A549 (cell line): ENCODE measurements around the gene IMPA2. TPM values are rescaled to one million over a fixed set of nuclear protein-coding genes. Genes with fewer than 3 reads are reported as not detected.

Experiments
- ATAC-seq, 2 experiments: fragments of 200-7000 bp in 1 of 2; fragments of >200 bp in 1 of 2; cut with Nextera tagmentation in 1 of 2; cut with Tn5 transposase in 1 of 2; 3 replicates each; pipeline versions ENCODE4 v1.8.0 to v1.9.1; 2018 to 2020; ENCODE audit warnings: mild to moderate bottlenecking in 1 of 2, moderate library complexity in 1 of 2
- CTCF ChIA-PET: fragments of 300-600 bp; sonication (Branson Sonifier 250); formaldehyde crosslinking; extraction: SDS; loops from one replicate; lab custom pipeline; 2021; ENCODE audit warnings: antibody characterized with exemption, inconsistent platforms; lab: Yijun Ruan, JAX
- POLR2A ChIA-PET: fragments of 350-600 bp; formaldehyde crosslinking; extraction: SDS; loops from one replicate; lab custom pipeline; 2021; ENCODE audit warnings: antibody characterized with exemption, inconsistent platforms; lab: Yijun Ruan, JAX
- DNase-seq, 2 experiments: peaks; one replicate each; pipeline versions ENCODE4 v3.0.0 to v3.0.0-alpha.2; 2011 to 2016; ENCODE audit warnings: low read depth in 1 of 2, low spot score in 1 of 2
- FAIRE-seq: peaks from 2 replicates; lab custom pipeline; 2011; peaks lifted over from hg19 to GRCh38; lab: Jason Lieb, UNC
- H3K27ac ChIP-seq, 2 experiments: fragments of >200 bp; sonication (Bioruptor Twin); formaldehyde crosslinking; 3 replicates each; pipeline ENCODE4 v1.5.1; 2016 to 2017
- H3K4me1 ChIP-seq: fragments of >200 bp; sonication (Bioruptor Twin); formaldehyde crosslinking; 3 replicates; pipeline ENCODE4 v1.6.1; 2016
- H3K4me2 ChIP-seq: fragments of >200 bp; sonication (Bioruptor Twin); formaldehyde crosslinking; 3 replicates; pipeline ENCODE4 v1.6.1; 2016
- H3K4me3 ChIP-seq: fragments of >200 bp; sonication (Bioruptor Twin); formaldehyde crosslinking; 3 replicates; pipeline ENCODE4 v1.5.1; 2016
- H3K9me3 ChIP-seq: fragments of >200 bp; sonication (Bioruptor Twin); formaldehyde crosslinking; 3 replicates; pipeline ENCODE4 v1.6.1; 2016
- CEBPB ChIP-seq, 2 experiments: fragments of >200 bp in 1 of 2; sonication (Bioruptor Twin) in 1 of 2; formaldehyde crosslinking in 1 of 2; IDR thresholded peaks; 2 replicates each; pipeline ENCODE4 v1.6.1; 2012 to 2016
- CHD2 ChIP-seq: fragments of 150-350 bp; IDR thresholded peaks from 2 replicates; pipeline ENCODE4 v1.6.1; 2014; ENCODE audit warnings: low read length; ENCODE audit not compliant: partially characterized antibody
- CHD4 ChIP-seq: fragments of 200-600 bp; sonication (generic); IDR thresholded peaks from 2 replicates; pipeline ENCODE4 v1.6.1; 2016; ENCODE audit warnings: antibody characterized with exemption, mild to moderate bottlenecking, borderline replicate concordance
- EHF ChIP-seq: fragments of 250-450 bp; sonication (Bioruptor Pico); IDR thresholded peaks from 2 replicates; pipeline ENCODE4 v1.5.0; 2020; ENCODE audit warnings: mild to moderate bottlenecking
- EHMT2 ChIP-seq: fragments of 200-600 bp; sonication (generic); IDR thresholded peaks from 2 replicates; pipeline ENCODE4 v1.6.1; 2016; ENCODE audit warnings: antibody characterized with exemption, low read depth, mild to moderate bottlenecking, moderate library complexity
- FOSL2 ChIP-seq, 2 experiments: fragments of 450-650 bp in 1 of 2; fragments of >200 bp in 1 of 2; sonication (Bioruptor Twin) in 1 of 2; formaldehyde crosslinking; IDR thresholded peaks; 2 replicates each; pipeline versions ENCODE4 v1.5.0 to v1.6.1; 2016 to 2020; ENCODE audit warnings: mild to moderate bottlenecking in 1 of 2, moderate library complexity in 1 of 2
- GATA3 ChIP-seq: IDR thresholded peaks from 2 replicates; pipeline ENCODE4 v1.6.1; 2012; ENCODE audit warnings: borderline replicate concordance
- HOXB5 ChIP-seq: fragments of 250-450 bp; sonication (Bioruptor Pico); IDR thresholded peaks from 2 replicates; pipeline ENCODE4 v1.5.0; 2020; ENCODE audit warnings: mild to moderate bottlenecking, moderate library complexity
- KDM5A ChIP-seq: fragments of 200-600 bp; sonication (generic); IDR thresholded peaks from 2 replicates; pipeline ENCODE4 v1.6.1; 2016; ENCODE audit warnings: antibody characterized with exemption, mild to moderate bottlenecking
- MAFK ChIP-seq: fragments of 450-650 bp; IDR thresholded peaks from 2 replicates; pipeline ENCODE4 v1.6.1; 2014; ENCODE audit not compliant: partially characterized antibody
- MYC ChIP-seq: IDR thresholded peaks from 2 replicates; pipeline ENCODE4 v1.6.1; 2012; ENCODE audit warnings: mild to moderate bottlenecking, inconsistent platforms, low read length, improper control_type of control experiment, borderline replicate concordance
- NFE2L2 ChIP-seq: fragments of 150-350 bp; conservative IDR thresholded peaks from 2 replicates; pipeline ENCODE4 v1.6.1; 2014; ENCODE audit warnings: low read length
- POLR2AphosphoS2 ChIP-seq: conservative IDR thresholded peaks from 2 replicates; pipeline ENCODE4 v1.6.1; 2012; ENCODE audit warnings: low read length, improper control_type of control experiment, inconsistent platforms
- TFCP2L1 ChIP-seq: fragments of 250-450 bp; sonication (Bioruptor Pico); IDR thresholded peaks from 2 replicates; pipeline ENCODE4 v1.5.0; 2021; ENCODE audit warnings: mild to moderate bottlenecking
- TP53 ChIP-seq: fragments of 250-450 bp; sonication (Bioruptor Pico); IDR thresholded peaks from 2 replicates; pipeline ENCODE4 v1.5.0; 2021; ENCODE audit warnings: mild to moderate bottlenecking, moderate library complexity
- ZC3H11A ChIP-seq: fragments of 450-650 bp; IDR thresholded peaks from 2 replicates; pipeline ENCODE4 v1.6.1; 2014; ENCODE audit warnings: antibody characterized with exemption, mild to moderate bottlenecking
- ZSCAN20 ChIP-seq: fragments of 250-450 bp; sonication (Bioruptor Pico); IDR thresholded peaks from 2 replicates; pipeline ENCODE4 v1.8.0; 2022; ENCODE audit warnings: mild to moderate bottlenecking, moderate library complexity
- WGBS: methylation state at CpG from one replicate; pipeline ENCODE4 v1.1.6; 2017; ENCODE audit errors: missing lambda C conversion rate; 5-methylcytosine and 5-hydroxymethylcytosine counted together
- polyA plus RNA-seq, 4 experiments: library from polyadenylated mRNA; depleted of rRNA in 3 of 4; stranded (reverse); fragments of >200 nt; fragmentation: RNase III in 1 of 4; extraction: RNeasy Plus Mini Kit Qiagen cat#74134 plus additional on column Dnase treatment in 1 of 4; gene quantifications; 2 replicates in 3 of 4; 3 replicates in 1 of 4; pipeline ENCODE4 v1.2.3, GENCODE V29; 2011 to 2017
- TF ChIP-seq, protein P1 (sequence below): fragments of >200 bp; sonication (Bioruptor Twin); formaldehyde crosslinking; IDR thresholded peaks from 2 replicates; pipeline ENCODE4 v1.6.1; 2016
- TF ChIP-seq, protein P2 (sequence below): fragments of >200 bp; sonication (Bioruptor Twin); formaldehyde crosslinking; IDR thresholded peaks from 3 replicates; pipeline ENCODE4 v1.6.1; 2016
- TF ChIP-seq, protein P3 (sequence below): IDR thresholded peaks from 2 replicates; pipeline ENCODE4 v1.6.1; 2012
- TF ChIP-seq, protein P4 (sequence below): fragments of >200 bp; sonication (Bioruptor Twin); formaldehyde crosslinking; IDR thresholded peaks from 3 replicates; pipeline ENCODE4 v1.5.1; 2016

The IMPA2 gene
- polyA plus RNA-seq, 2 of the 4 experiments (the other 2 are of a cell fraction), result 35.1 to 65.3 TPM

DNA sequence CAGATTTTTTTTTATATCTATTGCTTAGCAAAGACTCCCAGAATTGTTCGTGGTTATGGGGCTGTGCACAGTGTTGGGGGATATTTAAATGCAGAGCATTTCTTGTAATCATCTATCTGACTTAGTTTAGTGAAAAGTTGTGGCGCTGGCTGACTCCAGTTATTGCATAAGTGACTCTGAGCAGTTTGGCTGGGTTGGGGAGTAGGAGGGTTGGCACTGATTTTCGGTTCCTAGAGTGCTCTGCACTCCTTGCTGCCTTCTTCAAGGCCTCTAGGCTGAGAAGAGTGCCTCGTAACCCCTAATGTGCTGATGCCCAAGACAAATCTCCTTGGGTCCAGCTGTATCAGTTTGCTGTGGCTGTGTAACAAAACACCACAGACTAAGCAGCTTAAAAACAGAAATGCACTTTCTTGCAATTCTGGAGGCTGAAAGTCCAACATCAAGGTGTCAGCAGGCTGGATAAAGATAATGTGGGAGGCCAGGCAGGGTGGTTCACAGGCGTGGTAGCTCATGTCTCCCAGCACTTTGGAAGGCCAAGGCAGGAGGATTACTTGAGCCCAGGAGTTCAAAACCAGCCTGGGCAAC, 6.5 kb upstream of the IMPA2 start:
- FAIRE-seq (no peak), ATAC-seq (no peak), DNase-seq (no peak)
- WGBS, result 76% methylated on average over 5 of the region's 5 CpGs
- Histone ChIP-seq H3K27ac (no peak overlapping the region), H3K4me2 (no peak overlapping the region), H3K4me1 (peaks cover 17% of the 10 kb centered on the region), H3K4me3 (no peak overlapping the region), H3K9me3 (no peaks in the 10 kb centered on the region)
- TF ChIP-seq HOXB5 (no peak), FOSL2 (IDR thresholded peaks at IDR 0.05) (no peak), FOSL2 (CRISPR knock-in tag; IDR thresholded peaks at IDR 0.05) (no peak), KDM5A (no peak), CHD4 (no peak), TP53 (no peak), GATA3 (no peak), CHD2 (no peak), MYC (no peak), POLR2AphosphoS2 (no peak)
- TF ChIP-seq, protein P1, sequence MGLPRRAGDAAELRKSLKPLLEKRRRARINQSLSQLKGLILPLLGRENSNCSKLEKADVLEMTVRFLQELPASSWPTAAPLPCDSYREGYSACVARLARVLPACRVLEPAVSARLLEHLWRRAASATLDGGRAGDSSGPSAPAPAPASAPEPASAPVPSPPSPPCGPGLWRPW, result no peak
- TF ChIP-seq, protein P2, sequence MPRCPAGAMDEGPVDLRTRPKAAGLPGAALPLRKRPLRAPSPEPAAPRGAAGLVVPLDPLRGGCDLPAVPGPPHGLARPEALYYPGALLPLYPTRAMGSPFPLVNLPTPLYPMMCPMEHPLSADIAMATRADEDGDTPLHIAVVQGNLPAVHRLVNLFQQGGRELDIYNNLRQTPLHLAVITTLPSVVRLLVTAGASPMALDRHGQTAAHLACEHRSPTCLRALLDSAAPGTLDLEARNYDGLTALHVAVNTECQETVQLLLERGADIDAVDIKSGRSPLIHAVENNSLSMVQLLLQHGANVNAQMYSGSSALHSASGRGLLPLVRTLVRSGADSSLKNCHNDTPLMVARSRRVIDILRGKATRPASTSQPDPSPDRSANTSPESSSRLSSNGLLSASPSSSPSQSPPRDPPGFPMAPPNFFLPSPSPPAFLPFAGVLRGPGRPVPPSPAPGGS, result no peak
- POLR2A ChIA-PET, result no interaction called here
- CTCF ChIA-PET, result interaction anchor here (1.1 to 1.3 kb wide), 2 partner anchors 20 to 23 kb away, joined by 3 read pairs; no protein-coding TSS in a partner anchor

DNA sequence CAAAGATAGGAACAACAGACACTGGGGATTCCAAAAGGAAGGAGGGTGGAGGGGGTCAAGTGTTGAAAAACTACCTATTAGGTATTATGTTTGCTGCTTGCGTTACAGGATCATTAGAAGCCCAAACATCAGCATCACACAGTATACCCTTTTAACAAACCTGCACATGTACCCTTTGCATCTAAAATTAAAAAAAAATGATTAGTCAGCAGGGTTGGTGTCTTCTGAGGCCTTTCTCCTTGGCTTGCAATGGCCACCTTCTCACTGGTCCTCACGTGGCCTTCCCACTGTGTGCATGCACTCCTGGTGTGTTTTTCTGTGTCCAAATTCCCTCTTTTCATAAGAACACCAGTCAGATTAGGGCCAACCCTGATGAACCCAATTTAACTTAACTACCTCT, 5.6 kb upstream of the IMPA2 start:
- H3K27ac ChIP-seq, result no peak overlapping the region; a peak in 1 of 6 replicates
- ChIA-PET POLR2A (no interaction called here), CTCF (interaction anchor here (1.1 to 1.3 kb wide), 2 partner anchors 19 to 24 kb away, joined by 3 read pairs; no protein-coding TSS in a partner anchor)
- TF ChIP-seq, protein P1, result no peak
- TF ChIP-seq FOSL2 (IDR thresholded peaks at IDR 0.05), result no peak
- TF ChIP-seq FOSL2 (CRISPR knock-in tag; IDR thresholded peaks at IDR 0.05), result no peak
- no peak for TF ChIP-seq CHD4
- no peak for TF ChIP-seq EHF (CRISPR knock-in tag)
- peak; percentile 84 for TF ChIP-seq MAFK
- no peak for DNase-seq
- FAIRE-seq, result no peak
- WGBS, result 74% methylated on average over 2 of the region's 2 CpGs
- H3K4me2 ChIP-seq, result no peak overlapping the region
- H3K9me3 ChIP-seq, result no peaks in the 10 kb centered on the region
- H3K4me1 ChIP-seq, result peaks cover 15% of the 10 kb centered on the region
- ATAC-seq, result no peak
- no peak overlapping the region for H3K4me3 ChIP-seq

DNA sequence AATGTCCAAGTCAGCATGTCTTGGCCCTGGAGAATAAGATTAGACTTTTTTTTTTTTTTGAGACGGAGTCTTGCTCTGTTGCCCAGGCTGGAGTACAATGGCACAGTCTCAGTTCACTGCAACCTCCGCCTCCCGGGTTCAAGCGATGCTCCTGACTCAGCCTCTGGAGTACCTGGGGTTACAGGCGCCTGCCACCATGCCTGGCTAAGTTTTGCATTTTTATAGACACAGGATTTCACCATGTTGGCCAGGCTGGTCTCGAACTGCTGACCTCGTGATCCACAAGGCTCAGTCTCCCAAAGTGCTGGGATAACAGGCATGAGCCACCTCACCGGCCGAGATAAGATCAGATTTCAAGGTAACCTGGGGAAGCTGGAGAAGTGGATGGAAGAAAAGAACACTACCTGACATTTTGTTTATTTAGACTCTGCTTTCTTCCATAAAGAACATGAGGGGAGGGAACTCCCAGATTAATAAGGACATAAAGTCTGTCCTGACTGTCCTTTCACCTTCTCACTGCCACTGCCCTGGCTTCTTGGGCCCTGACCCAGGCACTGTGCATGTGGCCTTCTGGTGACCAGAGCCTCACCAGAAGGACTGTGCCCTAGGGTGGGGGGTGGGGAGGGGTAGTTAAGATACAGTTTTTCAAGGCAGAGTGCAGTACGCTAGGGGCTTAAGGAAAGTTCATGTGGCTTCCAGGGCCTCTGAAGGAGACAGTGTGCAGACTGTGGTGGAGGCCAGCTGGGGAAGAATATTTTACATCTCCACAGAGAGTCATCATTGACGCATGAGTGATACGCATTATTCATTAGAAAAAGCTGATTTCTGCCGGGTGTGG, 4.8 kb upstream of the IMPA2 start:
- no peak for TF ChIP-seq TFCP2L1 (CRISPR knock-in tag)
- TF ChIP-seq ZSCAN20, result no peak
- TF ChIP-seq ZC3H11A, result no peak
- TF ChIP-seq NFE2L2, result no peak
- TF ChIP-seq, protein P3, sequence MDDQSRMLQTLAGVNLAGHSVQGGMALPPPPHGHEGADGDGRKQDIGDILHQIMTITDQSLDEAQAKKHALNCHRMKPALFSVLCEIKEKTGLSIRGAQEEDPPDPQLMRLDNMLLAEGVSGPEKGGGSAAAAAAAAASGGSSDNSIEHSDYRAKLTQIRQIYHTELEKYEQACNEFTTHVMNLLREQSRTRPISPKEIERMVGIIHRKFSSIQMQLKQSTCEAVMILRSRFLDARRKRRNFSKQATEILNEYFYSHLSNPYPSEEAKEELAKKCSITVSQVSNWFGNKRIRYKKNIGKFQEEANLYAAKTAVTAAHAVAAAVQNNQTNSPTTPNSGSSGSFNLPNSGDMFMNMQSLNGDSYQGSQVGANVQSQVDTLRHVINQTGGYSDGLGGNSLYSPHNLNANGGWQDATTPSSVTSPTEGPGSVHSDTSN, result no peak
- no peak for TF ChIP-seq CEBPB (IDR thresholded peaks at IDR 0.05)
- TF ChIP-seq EHMT2, result no peak
- TF ChIP-seq, protein P4, sequence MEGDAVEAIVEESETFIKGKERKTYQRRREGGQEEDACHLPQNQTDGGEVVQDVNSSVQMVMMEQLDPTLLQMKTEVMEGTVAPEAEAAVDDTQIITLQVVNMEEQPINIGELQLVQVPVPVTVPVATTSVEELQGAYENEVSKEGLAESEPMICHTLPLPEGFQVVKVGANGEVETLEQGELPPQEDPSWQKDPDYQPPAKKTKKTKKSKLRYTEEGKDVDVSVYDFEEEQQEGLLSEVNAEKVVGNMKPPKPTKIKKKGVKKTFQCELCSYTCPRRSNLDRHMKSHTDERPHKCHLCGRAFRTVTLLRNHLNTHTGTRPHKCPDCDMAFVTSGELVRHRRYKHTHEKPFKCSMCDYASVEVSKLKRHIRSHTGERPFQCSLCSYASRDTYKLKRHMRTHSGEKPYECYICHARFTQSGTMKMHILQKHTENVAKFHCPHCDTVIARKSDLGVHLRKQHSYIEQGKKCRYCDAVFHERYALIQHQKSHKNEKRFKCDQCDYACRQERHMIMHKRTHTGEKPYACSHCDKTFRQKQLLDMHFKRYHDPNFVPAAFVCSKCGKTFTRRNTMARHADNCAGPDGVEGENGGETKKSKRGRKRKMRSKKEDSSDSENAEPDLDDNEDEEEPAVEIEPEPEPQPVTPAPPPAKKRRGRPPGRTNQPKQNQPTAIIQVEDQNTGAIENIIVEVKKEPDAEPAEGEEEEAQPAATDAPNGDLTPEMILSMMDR, result no peak
- DNase-seq, result peak in 1 of 2 experiments; percentile 45
- Histone ChIP-seq H3K4me3 (no peak overlapping the region), H3K4me1 (peaks cover 15% of the 10 kb centered on the region), H3K9me3 (no peaks in the 10 kb centered on the region), H3K27ac (peak overlapping the region; percentile 50 to 75; a peak in 5 of 6 replicates), H3K4me2 (no peak overlapping the region)
- ChIA-PET POLR2A (interaction anchor here (0.7 kb wide), 1 partner anchor 30 kb away, joined by 3 read pairs; no protein-coding TSS in a partner anchor), CTCF (interaction anchor here (0.9 to 1.4 kb wide), 4 partner anchors 19 to 38 kb away, joined by 3 to 7 read pairs (median 4); no protein-coding TSS in a partner anchor)
- no peak for FAIRE-seq
- no peak for ATAC-seq
- WGBS, result 77% methylated on average over 13 of the region's 13 CpGs
